Heart right ventricle (tissue), 16 donors: ENCODE measurements around the gene MEF2B. TPM values are rescaled to one million over a fixed set of nuclear protein-coding genes. Genes with fewer than 3 reads are reported as not detected.

Source experiments
- ATAC-seq, 8 donors: fragments of 200-7000 bp; cut with Tn5 transposase; one replicate each; pipeline ENCODE4 v1.9.1; 2020; ENCODE audit warnings: mild to moderate bottlenecking in 8 of 8, moderate library complexity in 8 of 8, moderate number of reproducible peaks in 1 of 8
- DNase-seq, 2 donors: peaks; one replicate each; pipeline ENCODE4 v3.0.0-alpha.2; 2020
- H3K27ac ChIP-seq, 10 donors: fragments of 200-600 bp; sonication (generic) in 2 of 10; one replicate each; pipeline versions ENCODE4 v1.5.0 to v1.8.0; 2020 to 2022; ENCODE audit warnings: mild to moderate bottlenecking in 3 of 10
- H3K27me3 ChIP-seq, 7 donors: fragments of 200-600 bp; one replicate each; pipeline ENCODE4 v1.8.0; 2021 to 2022; ENCODE audit warnings: mild to moderate bottlenecking in 2 of 7
- H3K36me3 ChIP-seq, 9 donors: fragments of 200-600 bp; sonication (generic) in 1 of 9; one replicate each; pipeline versions ENCODE4 v1.5.0 to v1.8.0; 2020 to 2022; ENCODE audit warnings: mild to moderate bottlenecking in 2 of 9
- H3K4me1 ChIP-seq, 9 donors: fragments of 200-600 bp; sonication (generic) in 1 of 9; one replicate each; pipeline versions ENCODE4 v1.5.0 to v1.8.0; 2020 to 2022; ENCODE audit warnings: mild to moderate bottlenecking in 4 of 9
- H3K4me3 ChIP-seq, 10 donors: fragments of 200-600 bp; sonication (generic) in 2 of 10; one replicate each; pipeline versions ENCODE4 v1.5.0 to v1.8.0; 2020 to 2022; ENCODE audit warnings: mild to moderate bottlenecking in 7 of 10, moderate library complexity in 2 of 10
- H3K9me3 ChIP-seq, 11 donors: fragments of 200-600 bp in 10 of 11; sonication (generic) in 2 of 11; one replicate each; pipeline versions ENCODE4 v1.5.0 to v1.8.0; 2013 to 2022; ENCODE audit warnings: mild to moderate bottlenecking in 2 of 11, control low read depth in 1 of 11, moderate library complexity in 1 of 11
- CTCF ChIP-seq, 9 donors: fragments of 200-600 bp; sonication (generic) in 2 of 9; IDR thresholded peaks; one replicate each; pipeline versions ENCODE4 v1.5.0 to v1.8.0; 2021 to 2022; ENCODE audit warnings: antibody characterized with exemption in 9 of 9, mild to moderate bottlenecking in 5 of 9, moderate library complexity in 1 of 9
- WGBS, 2 donors: extraction: QIAGEN DNeasy Blood & Tissue Kit; methylation state at CpG; one replicate each; pipeline ENCODE4 v1.1.7; 2013; ENCODE audit warnings: inconsistent platforms in 1 of 2; 5-methylcytosine and 5-hydroxymethylcytosine counted together
- intact Hi-C, 10 donors: fragments of 100-400 bp; cut with DNase I; formaldehyde crosslinking; loops; one replicate each; pipeline versions ENCODE4 v1.11.1 to v1.14.2; 2022
- polyA plus RNA-seq, 2 donors: library from polyadenylated mRNA; stranded (reverse); fragments of 200-250 nt; gene quantifications; one replicate each; pipeline ENCODE4 v1.2.3, GENCODE V29; 2013
- total RNA-seq, 10 donors: library from RNA; stranded (reverse); fragmentation: NEBNext Ultra II Directional in 3 of 10; extraction: Animal tissue kit (Norgen Biotek cat#: 25700) in 3 of 10; gene quantifications; one replicate each; pipeline versions ENCODE4 v1.2.1 to v1.2.4, GENCODE V29; 2021 to 2023
- donor health status: Arrhythmogenic right ventricular cardiomyopathy.
- donor health status: ischemic (EF 13 %, LVEDD 7.1; RV severe dilation, severe dysfunction).
- donor health status: healthy with polysubstance abuse.
- donor health status: DM: no; HTN: yes; CAD: no.
- donor health status: DM: no; HTN: no; CAD: no.
- donor health status: ischemic (EF 25% LVEDD 6.9; RV normal size, moderate dysfunction).
- donor health status: ischemic (EF 25% LVEDD 5.7; RV mildly dilated, moderate dysfunction).
- donor health status: healthy.
- donor health status: DM: yes; HTN: yes; CAD: no.
- donor health status: Ischemic cardiomyopathy.
- donor health status: ischemic (EF 35%, LVEDD 5.7; RV mildly dilated, moderate dysfunction).
- donor health status: nonischemic (EF 11% LVEDD 7.7; RV severe dilation, severe dysfunction).
- donor health status: DM: yes; HTN: yes; CAD: no.
- donor health status: PGD.
- donor health status: ischemic (EF 29% LVEDD 5.4; RV normal size, mild dysfunction).
- donor health status: nonischemic (EF 23%, LVEDD 6.1; RV moderate dilation, normal function).

The MEF2B gene
- total and polyA plus RNA-seq, 12 donors, result 0.34 to 2.3 (median 0.54) TPM; not detected in 3

GRCh38 chr19:19134687-19135158, 35.3 kb downstream of the MEF2B start:
- WGBS, 2 donors, result 26 to 30% methylated on average over 21 of the region's 21 CpGs
- DNase-seq, result peak in 1 of 2 donors; percentile 86
- peaks cover 4 to 25% (median 15%) of the 10 kb centered on the region in 9 donors for H3K4me1 ChIP-seq
- intact Hi-C loops, result no loop called here
- peaks cover 0 to 23% (median 11%) of the 10 kb centered on the region in 11 donors for H3K9me3 ChIP-seq
- peak in 5 of 8 donors; percentile 51 to 80 (median 72) for ATAC-seq
- peak overlapping the region in 1 of 10 donors; percentile 11 for H3K4me3 ChIP-seq
- no peak for TF ChIP-seq CTCF (IDR thresholded peaks at IDR 0.05)
- H3K27me3 ChIP-seq, result no peaks in the 10 kb centered on the region
- H3K27ac ChIP-seq, result peak overlapping the region in 6 of 10 donors; percentile 43 to 76 (median 70)
- peaks cover 0 to 12% (median 5%) of the 10 kb centered on the region in 9 donors for H3K36me3 ChIP-seq

GRCh38 chr19:19133985-19134384, 36.1 kb downstream of the MEF2B start:
- Histone ChIP-seq H3K9me3 (peaks cover 0 to 23% (median 11%) of the 10 kb centered on the region in 11 donors), H3K4me3 (no peak overlapping the region), H3K27ac (peak overlapping the region in 3 of 10 donors; percentile 14 to 74 (median 66)), H3K4me1 (peaks cover 4 to 25% (median 15%) of the 10 kb centered on the region in 9 donors), H3K36me3 (peaks cover 0 to 16% (median 6%) of the 10 kb centered on the region in 9 donors), H3K27me3 (no peaks in the 10 kb centered on the region)
- DNase-seq, result no peak
- ATAC-seq, result no peak
- WGBS, 2 donors, result 92 to 93% methylated on average over 6 of the region's 6 CpGs
- TF ChIP-seq CTCF (IDR thresholded peaks at IDR 0.05), result no peak
- intact Hi-C loops, result no loop called here

- DNase-seq (no peak), ATAC-seq (no peak)
- WGBS, 2 donors, result 96 to 99% methylated on average over 12 of the region's 12 CpGs
- H3K27ac ChIP-seq, result no peak overlapping the region
- peaks cover 0 to 23% (median 11%) of the 10 kb centered on the region in 11 donors for H3K9me3 ChIP-seq
- no peaks in the 10 kb centered on the region for H3K27me3 ChIP-seq
- TF ChIP-seq CTCF (IDR thresholded peaks at IDR 0.05), result no peak
- H3K36me3 ChIP-seq, result peaks cover 0 to 17% (median 6%) of the 10 kb centered on the region in 9 donors
- intact Hi-C loops, result no loop called here
- no peak overlapping the region for H3K4me3 ChIP-seq
- H3K4me1 ChIP-seq, result peaks cover 4 to 25% (median 12%) of the 10 kb centered on the region in 9 donors
These were observed 37.2 kb downstream of the MEF2B start for GRCh38 chr19:19132912-19133311.

GRCh38 chr19:19131989-19132388, 38.1 kb downstream of the MEF2B start:
- 85 to 95% methylated on average over 3 of the region's 3 CpGs for WGBS, 2 donors
- ATAC-seq, result no peak
- TF ChIP-seq CTCF (IDR thresholded peaks at IDR 0.05), result no peak
- intact Hi-C loops, result no loop called here
- H3K4me3 ChIP-seq, result no peak overlapping the region
- peaks cover 0 to 23% (median 11%) of the 10 kb centered on the region in 11 donors for H3K9me3 ChIP-seq
- H3K27me3 ChIP-seq, result no peaks in the 10 kb centered on the region
- H3K27ac ChIP-seq, result no peak overlapping the region
- peaks cover 0 to 17% (median 6%) of the 10 kb centered on the region in 9 donors for H3K36me3 ChIP-seq
- no peak for DNase-seq
- H3K4me1 ChIP-seq, result peaks cover 0 to 16% (median 4%) of the 10 kb centered on the region in 9 donors
